Fibroblast of lung (primary cell): ENCODE data around the gene SYT12. TPM values are rescaled to one million over a fixed set of nuclear protein-coding genes. Genes with fewer than 3 reads are reported as not detected.

ENCODE experiments used
- DNase-seq, 2 donors: peaks; one replicate each; pipeline versions ENCODE4 v3.0.0 to v3.0.0-alpha.2; 2010; ENCODE audit warnings: low read depth in 2 of 2
- H2AFZ ChIP-seq: 2 replicates; pipeline ENCODE4 v1.5.1; 2012; ENCODE audit warnings: low read length, control low read depth, inconsistent platforms
- H3K27ac ChIP-seq: 2 replicates; pipeline ENCODE4 v1.5.1; 2011; ENCODE audit warnings: low read length, control low read depth; ENCODE audit not compliant: insufficient read depth
- H3K27me3 ChIP-seq: 2 replicates; pipeline ENCODE4 v1.5.1; 2011; ENCODE audit warnings: mild to moderate bottlenecking, low read length; ENCODE audit not compliant: control insufficient read depth, insufficient read depth
- H3K36me3 ChIP-seq: 2 replicates; pipeline ENCODE4 v1.5.1; 2011; ENCODE audit warnings: low read length; ENCODE audit not compliant: control insufficient read depth, insufficient read depth
- H3K4me1 ChIP-seq: 2 replicates; pipeline ENCODE4 v1.5.1; 2011; ENCODE audit warnings: low read length; ENCODE audit not compliant: control insufficient read depth, insufficient read depth; ENCODE audit errors: extremely low read depth
- H3K4me2 ChIP-seq: 2 replicates; pipeline ENCODE4 v1.5.1; 2011; ENCODE audit warnings: low read length, control low read depth; ENCODE audit not compliant: insufficient read depth; ENCODE audit errors: extremely low read depth
- H3K4me3 ChIP-seq, 4 experiments: fragments of 200-600 bp in 1 of 4; sonication (generic) in 1 of 4; replicated peaks in 1 of 4; 2 replicates each; pipeline ENCODE4 v1.5.1; 2011 to 2016; ENCODE audit warnings: low read length in 4 of 4, low read depth in 3 of 4, mild to moderate bottlenecking in 3 of 4, control low read depth in 2 of 4, inconsistent platforms in 1 of 4, mixed read lengths in 1 of 4; ENCODE audit not compliant: insufficient read depth in 1 of 4; ENCODE audit errors: control extremely low read depth in 1 of 4
- H3K79me2 ChIP-seq: 2 replicates; pipeline ENCODE4 v1.5.1; 2012; ENCODE audit warnings: mild to moderate bottlenecking, low read length, inconsistent platforms; ENCODE audit not compliant: control insufficient read depth, insufficient read depth
- H3K9ac ChIP-seq: 2 replicates; pipeline ENCODE4 v1.5.1; 2011; ENCODE audit warnings: mild to moderate bottlenecking, low read length, control low read depth; ENCODE audit not compliant: insufficient read depth
- H3K9me3 ChIP-seq: 2 replicates; pipeline ENCODE4 v1.5.1; 2012; ENCODE audit warnings: low read depth, low read length; ENCODE audit not compliant: control insufficient read depth, insufficient read depth
- H4K20me1 ChIP-seq: 2 replicates; pipeline ENCODE4 v1.5.1; 2011; ENCODE audit warnings: low read length; ENCODE audit not compliant: control insufficient read depth, insufficient read depth; ENCODE audit errors: extremely low read depth
- EZH2 ChIP-seq: IDR thresholded peaks from 2 replicates; pipeline ENCODE4 v1.5.1; 2012; ENCODE audit warnings: low read length, control low read depth, mild to moderate bottlenecking; ENCODE audit errors: missing control alignments
- polyA plus RNA-seq, 2 donors: library from polyadenylated mRNA; depleted of rRNA in 1 of 2; stranded (reverse) in 1 of 2; unstranded in 1 of 2; fragments of >200 nt; gene quantifications; 2 replicates each; pipeline ENCODE4 v1.2.1, GENCODE V29; 2011 to 2012; ENCODE audit warnings: missing spikeins in 1 of 2
- total RNA-seq: library from RNA; depleted of rRNA; stranded (reverse); fragments of >200 nt; gene quantifications from 2 replicates; pipeline ENCODE4 v1.2.1, GENCODE V29; 2014
- TF ChIP-seq, protein P1 (sequence below), 2 donors: IDR thresholded peaks in 1 of 2; conservative IDR thresholded peaks in 1 of 2; 1 replicate in 1 of 2; 2 replicates in 1 of 2; pipeline ENCODE4 v1.5.1; 2011 to 2012; ENCODE audit warnings: low read length in 2 of 2, control low read depth in 1 of 2, inconsistent platforms in 1 of 2, low read depth in 1 of 2, mild to moderate bottlenecking in 1 of 2

Gene SYT12
- total and polyA plus RNA-seq, 2 donors (not counting 1 experiment from before 2014, with no cell fraction given) = under 0.01 TPM; not detected in 1

DNA sequence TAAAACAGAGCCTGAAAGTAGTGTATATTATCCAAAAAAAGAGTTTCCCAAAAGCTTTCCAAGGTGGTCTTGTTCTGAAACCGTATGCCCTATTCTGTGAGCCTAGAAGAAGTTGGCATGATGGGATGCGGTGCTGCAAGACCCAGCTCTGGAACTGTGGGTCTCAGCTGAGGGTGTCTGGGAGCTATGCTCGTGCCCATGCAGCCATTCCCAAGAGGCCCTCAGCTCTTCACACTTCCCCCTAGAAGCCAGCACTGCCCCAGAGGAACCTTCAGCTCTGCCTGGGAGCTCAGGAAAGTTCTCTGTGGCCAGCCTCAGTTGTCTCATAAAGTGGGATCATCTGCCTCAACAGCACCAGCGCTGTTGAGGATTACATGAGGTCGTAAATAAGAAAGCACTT is 6.4 kb upstream of the SYT12 start:
- no peak overlapping the region for H3K9ac ChIP-seq
- H3K4me3 ChIP-seq = no peak overlapping the region
- no peak for DNase-seq
- H3K36me3 ChIP-seq = no peaks in the 10 kb centered on the region
- H3K9me3 ChIP-seq = no peaks in the 10 kb centered on the region
- H4K20me1 ChIP-seq = no peaks in the 10 kb centered on the region
- no peak overlapping the region for H3K27ac ChIP-seq
- no peaks in the 10 kb centered on the region for H3K4me1 ChIP-seq
- no peak overlapping the region for H2AFZ ChIP-seq
- TF ChIP-seq, protein P1, sequence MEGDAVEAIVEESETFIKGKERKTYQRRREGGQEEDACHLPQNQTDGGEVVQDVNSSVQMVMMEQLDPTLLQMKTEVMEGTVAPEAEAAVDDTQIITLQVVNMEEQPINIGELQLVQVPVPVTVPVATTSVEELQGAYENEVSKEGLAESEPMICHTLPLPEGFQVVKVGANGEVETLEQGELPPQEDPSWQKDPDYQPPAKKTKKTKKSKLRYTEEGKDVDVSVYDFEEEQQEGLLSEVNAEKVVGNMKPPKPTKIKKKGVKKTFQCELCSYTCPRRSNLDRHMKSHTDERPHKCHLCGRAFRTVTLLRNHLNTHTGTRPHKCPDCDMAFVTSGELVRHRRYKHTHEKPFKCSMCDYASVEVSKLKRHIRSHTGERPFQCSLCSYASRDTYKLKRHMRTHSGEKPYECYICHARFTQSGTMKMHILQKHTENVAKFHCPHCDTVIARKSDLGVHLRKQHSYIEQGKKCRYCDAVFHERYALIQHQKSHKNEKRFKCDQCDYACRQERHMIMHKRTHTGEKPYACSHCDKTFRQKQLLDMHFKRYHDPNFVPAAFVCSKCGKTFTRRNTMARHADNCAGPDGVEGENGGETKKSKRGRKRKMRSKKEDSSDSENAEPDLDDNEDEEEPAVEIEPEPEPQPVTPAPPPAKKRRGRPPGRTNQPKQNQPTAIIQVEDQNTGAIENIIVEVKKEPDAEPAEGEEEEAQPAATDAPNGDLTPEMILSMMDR (conservative IDR thresholded peaks at IDR 0.05 in 1 of 2, IDR thresholded peaks at IDR 0.05 in 1 of 2; ENCODE audit: low read depth in 1 of 2, low read length in 2 of 2) = no peak
- no peak for TF ChIP-seq EZH2
- H3K79me2 ChIP-seq = no peaks in the 10 kb centered on the region
- H3K4me2 ChIP-seq = no peak overlapping the region
- H3K27me3 ChIP-seq = peaks cover 5% of the 10 kb centered on the region

DNA sequence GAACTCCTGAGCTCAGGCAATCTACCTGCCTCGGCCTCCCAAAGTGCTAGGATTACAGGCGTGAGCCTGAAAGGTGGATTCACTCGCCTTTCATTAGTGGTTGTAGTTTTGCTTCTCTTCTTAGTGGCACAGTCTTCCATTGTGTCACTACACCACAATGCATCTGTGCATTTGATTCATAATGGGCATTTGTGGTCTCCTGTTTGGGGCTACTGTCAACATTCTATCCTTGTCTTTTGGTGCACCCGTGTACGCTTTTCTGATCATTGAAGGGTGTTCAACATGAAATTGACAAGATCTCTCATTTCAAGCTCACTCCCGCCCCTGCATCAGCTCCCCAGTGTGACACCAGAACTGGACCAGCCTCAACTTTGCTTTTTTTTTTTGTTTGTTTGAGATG is 2.0 kb upstream of the SYT12 start:
- no peak for DNase-seq
- no peak overlapping the region for H3K27ac ChIP-seq
- H3K36me3 ChIP-seq = no peaks in the 10 kb centered on the region
- TF ChIP-seq, protein P1 (conservative IDR thresholded peaks at IDR 0.05 in 1 of 2, IDR thresholded peaks at IDR 0.05 in 1 of 2; ENCODE audit: low read depth in 1 of 2, low read length in 2 of 2) = no peak
- TF ChIP-seq EZH2 = no peak
- no peak overlapping the region for H2AFZ ChIP-seq
- no peak overlapping the region for H3K9ac ChIP-seq
- no peaks in the 10 kb centered on the region for H3K9me3 ChIP-seq
- no peaks in the 10 kb centered on the region for H3K79me2 ChIP-seq
- no peaks in the 10 kb centered on the region for H4K20me1 ChIP-seq
- H3K4me3 ChIP-seq = no peak overlapping the region
- peaks cover 13% of the 10 kb centered on the region for H3K27me3 ChIP-seq
- H3K4me2 ChIP-seq = no peak overlapping the region
- no peaks in the 10 kb centered on the region for H3K4me1 ChIP-seq

DNA sequence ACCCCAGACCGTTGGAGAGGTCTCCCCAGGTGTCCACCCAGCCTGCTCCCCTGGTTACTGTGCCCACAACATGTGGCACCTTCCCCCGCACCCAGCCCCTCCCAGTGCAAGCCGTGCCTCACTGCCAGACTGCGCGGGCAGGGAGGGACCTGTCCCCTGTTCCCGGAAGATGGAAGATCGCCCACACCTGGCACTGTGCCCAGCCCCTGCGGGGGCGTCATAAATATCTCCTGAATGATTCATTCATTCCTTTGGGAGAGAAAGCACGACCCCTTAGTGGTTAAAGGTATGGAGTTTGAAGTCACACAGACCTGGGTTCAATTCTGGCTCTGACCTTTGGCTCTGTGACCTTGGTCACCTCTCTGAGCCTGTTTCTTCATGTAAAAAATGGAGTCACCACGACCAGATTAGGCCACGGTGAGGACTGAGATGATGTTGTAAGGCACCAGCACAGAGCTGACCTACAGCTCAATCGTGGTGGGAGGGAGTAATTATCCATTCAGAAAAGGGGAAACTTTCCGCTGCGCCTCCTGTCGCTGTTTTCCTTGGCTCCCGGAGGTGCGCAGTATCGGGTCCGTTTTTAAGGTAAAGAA is 497 bp upstream of the SYT12 start:
- Histone ChIP-seq H3K4me3 (peak overlapping the region in 1 of 4 experiments; percentile 34), H3K27ac (no peak overlapping the region), H3K9ac (no peak overlapping the region), H4K20me1 (no peaks in the 10 kb centered on the region), H3K27me3 (peaks cover 13% of the 10 kb centered on the region), H3K4me1 (no peaks in the 10 kb centered on the region), H2AFZ (no peak overlapping the region), H3K79me2 (no peaks in the 10 kb centered on the region), H3K4me2 (peak overlapping the region; percentile 73), H3K9me3 (no peaks in the 10 kb centered on the region), H3K36me3 (no peaks in the 10 kb centered on the region)
- TF ChIP-seq, protein P1 (conservative IDR thresholded peaks at IDR 0.05 in 1 of 2, IDR thresholded peaks at IDR 0.05 in 1 of 2; ENCODE audit: low read depth in 1 of 2, low read length in 2 of 2) = no peak
- TF ChIP-seq EZH2 = peak; percentile 28
- DNase-seq = peak; percentile 8 to 78
